Measurements from ENCODE around the gene SLC7A5.

- TF ChIP-seq, protein P1, sequence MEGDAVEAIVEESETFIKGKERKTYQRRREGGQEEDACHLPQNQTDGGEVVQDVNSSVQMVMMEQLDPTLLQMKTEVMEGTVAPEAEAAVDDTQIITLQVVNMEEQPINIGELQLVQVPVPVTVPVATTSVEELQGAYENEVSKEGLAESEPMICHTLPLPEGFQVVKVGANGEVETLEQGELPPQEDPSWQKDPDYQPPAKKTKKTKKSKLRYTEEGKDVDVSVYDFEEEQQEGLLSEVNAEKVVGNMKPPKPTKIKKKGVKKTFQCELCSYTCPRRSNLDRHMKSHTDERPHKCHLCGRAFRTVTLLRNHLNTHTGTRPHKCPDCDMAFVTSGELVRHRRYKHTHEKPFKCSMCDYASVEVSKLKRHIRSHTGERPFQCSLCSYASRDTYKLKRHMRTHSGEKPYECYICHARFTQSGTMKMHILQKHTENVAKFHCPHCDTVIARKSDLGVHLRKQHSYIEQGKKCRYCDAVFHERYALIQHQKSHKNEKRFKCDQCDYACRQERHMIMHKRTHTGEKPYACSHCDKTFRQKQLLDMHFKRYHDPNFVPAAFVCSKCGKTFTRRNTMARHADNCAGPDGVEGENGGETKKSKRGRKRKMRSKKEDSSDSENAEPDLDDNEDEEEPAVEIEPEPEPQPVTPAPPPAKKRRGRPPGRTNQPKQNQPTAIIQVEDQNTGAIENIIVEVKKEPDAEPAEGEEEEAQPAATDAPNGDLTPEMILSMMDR (IDR thresholded peaks at IDR 0.05), result no peak
- no peak for TF ChIP-seq POLR2A (IDR thresholded peaks at IDR 0.05)
Observed at GRCh38 chr16:87824991-87825841, 44.1 kb downstream of the SLC7A5 start.
